GM18951 (cell line): ENCODE data around the gene SH3TC1.

Experiments used
- POLR2A ChIP-seq: IDR thresholded peaks from 4 replicates; pipeline ENCODE4 v1.6.1; 2011; ENCODE audit warnings: mild to moderate bottlenecking; ENCODE audit not compliant: insufficient read length, insufficient read depth; ENCODE audit errors: extremely low read depth
- in situ Hi-C: fragments of 300-500 bp; cut with MboI; formaldehyde crosslinking; loops from one replicate; pipeline ENCODE4 v1.12.0; 2022; ENCODE audit warnings: low sequenced_read_pairs, mixed read lengths, inconsistent platforms; ENCODE audit not compliant: unreplicated experiment

Gene SH3TC1

DNA sequence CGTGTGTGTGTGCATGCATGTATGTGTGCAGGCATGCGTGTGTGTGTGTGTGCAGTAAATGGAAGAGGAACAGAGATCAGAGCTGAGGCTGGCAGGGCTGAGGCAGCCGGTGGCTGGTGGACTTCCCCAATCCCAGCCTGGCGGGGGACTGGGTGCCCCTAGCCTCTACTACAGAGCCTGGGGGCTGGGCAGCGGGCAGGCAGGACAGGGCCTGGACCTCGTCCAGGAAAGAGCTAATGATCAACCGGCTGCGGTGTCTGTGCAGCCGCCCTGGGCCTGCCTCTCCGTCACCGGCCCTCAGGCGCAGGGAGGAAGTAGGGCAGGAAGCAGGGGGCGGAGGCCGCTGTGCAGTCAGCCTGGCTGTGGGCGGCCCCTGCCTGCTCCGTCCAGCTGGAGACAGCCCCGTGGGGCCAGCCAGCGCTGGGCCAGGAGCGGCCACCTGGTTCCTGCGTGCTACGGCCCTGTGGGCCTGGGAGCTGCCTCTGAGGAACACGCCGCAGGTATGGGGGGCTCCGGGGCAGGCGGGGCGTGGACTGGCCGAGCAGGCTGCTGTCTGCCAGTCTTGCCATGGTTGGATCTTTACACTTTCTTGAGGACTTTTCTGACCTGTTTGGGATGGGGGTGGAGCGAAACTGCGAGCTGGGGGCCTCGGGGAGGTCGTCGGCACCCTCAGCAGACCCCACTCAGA lies at the start of gene SH3TC1:
Gene SH3TC1 (plus strand): TSS at position 385 of the 688 bp plus-strand sequence. CDS start 5,905 bp downstream, outside the sequence.
- TF ChIP-seq POLR2A = peak; percentile 74
- in situ Hi-C loops = no loop called here

GRCh38 chr4:8149664-8150063 lies 49.4 kb upstream of the SH3TC1 start:
- TF ChIP-seq POLR2A = no peak
- in situ Hi-C loops = no loop called here

DNA sequence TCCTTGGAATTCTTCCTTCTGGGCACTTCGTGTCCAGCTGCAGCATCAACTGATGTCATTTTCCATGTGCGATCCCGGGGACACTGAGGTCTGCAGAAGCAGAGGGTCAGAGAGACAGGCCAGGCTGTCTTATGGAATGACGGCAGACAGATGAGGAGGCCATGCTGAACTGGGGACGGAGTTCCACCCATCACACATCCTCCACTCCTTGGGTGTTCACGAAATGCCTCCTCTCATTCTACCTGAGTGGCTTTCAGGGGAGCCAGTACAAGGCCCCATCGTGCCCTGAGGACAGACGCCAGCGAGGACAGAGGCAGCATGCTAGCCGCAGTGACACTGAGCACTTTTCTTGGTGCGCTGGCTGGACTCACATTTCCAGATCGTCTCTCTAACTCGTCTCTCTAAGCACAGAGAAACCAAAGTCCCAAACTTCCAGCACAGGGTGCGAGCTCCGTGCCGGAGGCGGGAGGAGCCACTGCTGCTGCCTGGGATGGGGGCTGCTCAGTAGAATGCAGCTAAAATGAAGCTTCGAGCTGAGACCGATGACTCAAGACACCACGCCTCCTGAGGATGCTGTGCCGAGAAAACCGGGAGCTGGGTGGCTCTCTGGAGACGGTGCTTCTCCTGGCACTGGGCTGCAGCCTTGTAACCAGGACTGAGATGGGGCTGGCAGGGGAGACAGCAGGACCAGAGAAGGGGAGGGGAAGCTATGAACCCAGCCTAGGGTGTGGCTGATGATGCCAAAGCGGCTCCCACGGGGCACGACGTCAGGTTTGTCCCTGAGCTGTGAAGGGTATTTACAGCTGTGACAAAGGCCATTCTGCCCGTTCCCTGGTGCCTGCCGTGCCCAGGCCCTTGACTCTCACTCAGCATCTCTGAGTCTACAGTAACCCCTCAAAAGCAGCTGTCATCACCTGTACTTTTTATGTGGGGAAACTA lies 48.7 kb upstream of the SH3TC1 start:
- no peak for TF ChIP-seq POLR2A
- in situ Hi-C loops = no loop called here

DNA sequence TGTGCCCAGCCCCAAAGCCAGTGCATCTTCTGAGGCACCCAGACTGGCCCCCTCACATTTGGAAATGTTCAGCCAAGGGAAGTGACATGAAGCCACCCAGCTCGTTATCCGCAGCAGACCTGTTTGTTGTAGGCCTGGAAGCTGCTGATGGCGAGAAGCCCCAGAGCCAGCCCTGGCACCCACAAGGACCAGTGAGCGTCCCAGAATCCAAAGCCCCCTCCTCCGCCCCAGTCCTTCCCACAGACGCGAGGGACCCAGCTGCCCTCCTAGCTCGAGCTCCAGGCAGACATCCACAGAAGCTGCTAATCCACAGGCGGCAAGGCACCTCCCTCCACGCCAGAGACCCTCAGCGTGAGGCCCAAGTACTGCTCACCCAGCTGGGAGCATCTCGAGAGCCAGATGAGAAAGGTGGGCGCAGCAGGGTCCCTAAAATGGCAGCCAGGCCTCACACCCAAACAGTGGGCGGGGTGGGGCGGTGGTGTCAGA lies 47.9 kb upstream of the SH3TC1 start:
- in situ Hi-C loops = no loop called here
- TF ChIP-seq POLR2A = no peak

- no peak for TF ChIP-seq POLR2A
- in situ Hi-C loops = no loop called here
Observed at GRCh38 chr4:8152090-8152864, 46.8 kb upstream of the SH3TC1 start.

DNA sequence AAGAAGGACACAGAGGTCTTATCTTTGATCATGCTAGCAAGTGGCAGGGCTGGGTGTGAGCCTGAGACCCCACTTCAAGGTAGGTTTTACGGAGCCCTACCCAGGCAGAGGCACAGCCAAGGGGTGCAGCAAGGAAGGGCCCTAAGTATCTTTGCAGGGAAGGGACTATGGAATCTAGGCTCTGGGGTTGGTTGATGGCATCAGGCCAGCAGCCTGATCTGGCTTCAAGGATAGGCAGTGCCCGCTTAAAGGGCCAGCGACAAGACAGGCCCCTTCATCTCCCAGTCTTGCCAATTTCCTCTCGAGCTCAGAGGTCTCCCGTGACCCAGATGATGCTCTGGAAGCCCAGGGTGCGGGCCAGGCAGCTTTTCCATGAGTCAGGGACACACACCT lies 46.2 kb upstream of the SH3TC1 start:
- TF ChIP-seq POLR2A = no peak
- in situ Hi-C loops = no loop called here

GRCh38 chr4:8153441-8153840 lies 45.6 kb upstream of the SH3TC1 start:
- in situ Hi-C loops = no loop called here
- TF ChIP-seq POLR2A = no peak

GRCh38 chr4:8155048-8155447 lies 44.0 kb upstream of the SH3TC1 start:
- in situ Hi-C loops = no loop called here
- TF ChIP-seq POLR2A = no peak

GRCh38 chr4:8155660-8156421 lies 43.2 kb upstream of the SH3TC1 start:
- in situ Hi-C loops = no loop called here
- no peak for TF ChIP-seq POLR2A

DNA sequence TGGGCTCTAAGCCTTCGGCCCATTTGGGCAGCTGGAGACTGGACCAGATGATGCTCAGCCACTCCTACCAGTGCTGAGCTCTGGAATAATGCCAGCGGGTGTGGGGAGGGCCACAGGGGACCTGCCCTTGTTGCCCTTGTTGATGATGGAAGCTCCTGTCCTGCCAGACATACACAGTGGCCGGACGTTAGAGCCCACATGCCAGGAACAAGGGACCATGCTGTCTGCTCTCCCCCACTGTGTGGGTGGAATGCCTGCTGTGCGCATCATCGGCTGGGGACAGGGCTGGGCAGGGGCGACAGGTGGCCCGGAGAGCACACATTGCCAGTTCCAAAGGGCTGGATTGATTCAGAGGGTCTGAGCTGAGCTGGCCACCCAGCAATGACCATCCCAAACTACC lies 42.5 kb upstream of the SH3TC1 start:
- no peak for TF ChIP-seq POLR2A
- in situ Hi-C loops = no loop called here

DNA sequence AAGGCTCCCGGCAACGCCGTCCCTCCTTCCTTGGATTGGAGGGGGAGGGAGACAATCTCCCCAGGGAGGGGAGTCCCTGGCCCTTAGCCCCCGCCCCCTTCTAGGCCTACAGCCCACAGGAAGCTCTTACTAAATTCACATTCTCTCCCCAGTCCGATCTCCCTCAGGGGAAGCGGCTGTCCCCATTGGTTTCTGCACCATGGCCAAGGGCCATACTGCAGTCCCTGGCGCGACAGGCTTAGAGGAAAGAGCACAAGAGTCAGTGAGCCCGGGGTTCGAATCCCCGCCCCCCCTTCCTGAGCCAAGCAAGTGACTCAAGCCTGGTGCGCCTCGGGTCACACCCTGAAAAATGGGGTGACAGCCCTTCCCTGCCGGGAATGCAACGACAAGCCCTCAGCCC lies 41.6 kb upstream of the SH3TC1 start:
- in situ Hi-C loops = no loop called here
- no peak for TF ChIP-seq POLR2A

DNA sequence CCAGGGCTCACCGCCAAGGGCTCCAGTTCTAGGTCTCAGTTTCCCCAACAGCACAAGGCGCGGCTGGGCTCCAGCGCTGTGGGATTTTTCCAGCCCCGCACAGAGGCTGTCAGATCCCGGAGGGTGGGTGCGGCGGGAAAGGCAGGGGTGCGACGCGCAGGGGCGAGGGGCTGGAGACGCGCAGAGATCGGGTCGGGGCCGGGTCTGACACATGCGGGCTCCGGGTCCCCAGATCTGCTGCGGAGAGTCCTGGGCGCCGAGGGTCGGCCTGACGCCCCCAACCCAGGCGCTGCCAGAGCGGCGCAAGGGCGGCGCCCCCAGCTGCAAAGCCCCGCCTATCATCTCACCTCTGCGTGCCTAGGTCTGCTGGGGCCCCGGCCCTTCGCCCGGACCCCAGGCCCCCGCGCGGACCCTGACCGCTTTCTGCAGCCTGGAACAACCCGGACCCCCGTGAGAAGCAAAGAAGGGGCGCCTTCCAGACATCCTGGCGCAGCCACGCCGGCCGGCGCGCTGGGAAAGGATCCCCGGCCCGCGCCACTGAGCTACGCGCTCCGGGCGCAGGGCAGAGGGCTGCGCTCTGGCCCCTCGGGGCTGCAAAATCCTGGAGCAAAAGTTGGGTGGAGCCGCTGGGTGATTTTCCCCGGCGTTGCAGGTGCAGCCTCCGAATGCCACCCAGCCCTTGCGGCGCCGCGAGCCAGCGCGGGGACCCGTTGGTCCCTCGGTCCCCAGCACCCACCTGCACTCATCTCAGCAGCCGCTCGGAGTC lies 41.0 kb upstream of the SH3TC1 start:
- TF ChIP-seq POLR2A = no peak
- in situ Hi-C loops = no loop called here
